ENCODE data around the gene HMX1.

The HMX1 gene

GRCh38 chr4:8892556-8893226 lies 21.1 kb upstream of the HMX1 start:
- DNase-seq (ENCODE audit: low spot score) = no peak

GRCh38 chr4:8891646-8892555 lies 20.3 kb upstream of the HMX1 start:
- DNase-seq (ENCODE audit: low spot score) = no peak

- DNase-seq (ENCODE audit: low spot score) = no peak
Observed at GRCh38 chr4:8891255-8891645, 19.6 kb upstream of the HMX1 start.

GRCh38 chr4:8888856-8889255 lies 17.2 kb upstream of the HMX1 start:
- no peak for DNase-seq (ENCODE audit: low spot score)

GRCh38 chr4:8886612-8887406 lies 15.2 kb upstream of the HMX1 start:
- no peak for DNase-seq (ENCODE audit: low spot score)

- DNase-seq (ENCODE audit: low spot score) = no peak
Observed at GRCh38 chr4:8882239-8882638, 10.6 kb upstream of the HMX1 start.

- no peak for DNase-seq (ENCODE audit: low spot score)
Observed at GRCh38 chr4:8880851-8881250, 9.2 kb upstream of the HMX1 start.

- no peak for DNase-seq (ENCODE audit: low spot score)
Observed at GRCh38 chr4:8879574-8879973, 7.9 kb upstream of the HMX1 start.

GRCh38 chr4:8878421-8878820 lies 6.8 kb upstream of the HMX1 start:
- no peak for DNase-seq (ENCODE audit: low spot score)

GRCh38 chr4:8877780-8878040 lies 6.1 kb upstream of the HMX1 start:
- no peak for DNase-seq (ENCODE audit: low spot score)

GRCh38 chr4:8876982-8877779 lies 5.5 kb upstream of the HMX1 start:
- DNase-seq (ENCODE audit: low spot score) = no peak

GRCh38 chr4:8874896-8875680 lies 3.4 kb upstream of the HMX1 start:
- no peak for DNase-seq (ENCODE audit: low spot score)

GRCh38 chr4:8874003-8874895 lies 2.6 kb upstream of the HMX1 start:
- DNase-seq (ENCODE audit: low spot score) = no peak

- DNase-seq (ENCODE audit: low spot score) = no peak
Observed at GRCh38 chr4:8872402-8873291, 1.0 kb upstream of the HMX1 start.

- DNase-seq (ENCODE audit: low spot score) = no peak
Observed at GRCh38 chr4:8870647-8871416, 807 bp downstream of the HMX1 start.

GRCh38 chr4:8869898-8870646 lies 1.6 kb downstream of the HMX1 start:
- no peak for DNase-seq (ENCODE audit: low spot score)

GRCh38 chr4:8869002-8869897 lies 2.4 kb downstream of the HMX1 start:
- DNase-seq (ENCODE audit: low spot score) = no peak
